ENCODE data around the gene SLC4A2.

DNA sequence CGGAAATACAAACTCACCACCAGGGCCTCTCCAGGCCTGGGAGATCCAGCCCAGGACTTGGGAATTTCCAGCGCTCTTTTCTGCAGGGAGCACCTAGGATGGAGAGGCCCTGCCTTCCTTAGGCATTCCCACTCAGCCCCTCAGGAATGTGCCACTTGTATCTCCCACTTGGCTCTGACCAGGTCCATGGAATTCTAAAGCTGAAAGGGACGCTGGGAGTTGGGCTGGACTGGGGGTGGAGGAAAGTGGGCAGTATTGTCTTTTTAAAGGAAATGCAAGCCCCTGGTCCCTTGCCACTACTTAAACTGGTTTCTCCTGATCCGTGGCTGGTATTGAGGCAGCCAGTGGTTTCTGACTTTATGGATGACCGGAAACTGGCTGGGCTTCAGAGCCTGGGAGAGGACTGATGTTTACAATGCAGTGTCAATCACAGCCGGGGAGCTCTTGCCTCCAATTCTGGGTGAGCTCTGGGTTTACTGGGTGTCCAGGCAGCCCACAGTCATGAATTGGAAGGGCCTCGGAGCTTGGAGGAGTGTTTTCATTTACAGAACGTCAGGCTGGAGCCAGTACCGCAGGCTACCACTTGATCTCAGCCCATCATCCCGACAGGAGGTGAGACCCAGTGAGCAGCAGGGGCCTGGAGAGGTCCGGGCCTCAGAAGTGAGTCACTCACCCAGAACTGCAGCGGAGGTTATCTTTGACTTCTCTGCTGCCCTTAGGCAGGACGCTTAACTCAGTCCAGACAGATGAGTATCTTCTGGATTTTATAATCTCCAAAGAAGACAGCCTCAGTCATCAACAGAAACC, 54.2 kb downstream of the SLC4A2 start:
- TF ChIP-seq, protein P1, sequence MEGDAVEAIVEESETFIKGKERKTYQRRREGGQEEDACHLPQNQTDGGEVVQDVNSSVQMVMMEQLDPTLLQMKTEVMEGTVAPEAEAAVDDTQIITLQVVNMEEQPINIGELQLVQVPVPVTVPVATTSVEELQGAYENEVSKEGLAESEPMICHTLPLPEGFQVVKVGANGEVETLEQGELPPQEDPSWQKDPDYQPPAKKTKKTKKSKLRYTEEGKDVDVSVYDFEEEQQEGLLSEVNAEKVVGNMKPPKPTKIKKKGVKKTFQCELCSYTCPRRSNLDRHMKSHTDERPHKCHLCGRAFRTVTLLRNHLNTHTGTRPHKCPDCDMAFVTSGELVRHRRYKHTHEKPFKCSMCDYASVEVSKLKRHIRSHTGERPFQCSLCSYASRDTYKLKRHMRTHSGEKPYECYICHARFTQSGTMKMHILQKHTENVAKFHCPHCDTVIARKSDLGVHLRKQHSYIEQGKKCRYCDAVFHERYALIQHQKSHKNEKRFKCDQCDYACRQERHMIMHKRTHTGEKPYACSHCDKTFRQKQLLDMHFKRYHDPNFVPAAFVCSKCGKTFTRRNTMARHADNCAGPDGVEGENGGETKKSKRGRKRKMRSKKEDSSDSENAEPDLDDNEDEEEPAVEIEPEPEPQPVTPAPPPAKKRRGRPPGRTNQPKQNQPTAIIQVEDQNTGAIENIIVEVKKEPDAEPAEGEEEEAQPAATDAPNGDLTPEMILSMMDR (tag by site-specific recombination; IDR thresholded peaks at IDR 0.05), result no peak
- TF ChIP-seq ZNF707 (tag by site-specific recombination; IDR thresholded peaks at IDR 0.05) (no peak), OVOL3 (tag by site-specific recombination; IDR thresholded peaks at IDR 0.05) (no peak), ZNF223 (tag by site-specific recombination; IDR thresholded peaks at IDR 0.05) (no peak), ZNF785 (tag by site-specific recombination; IDR thresholded peaks at IDR 0.05) (no peak), ZNF174 (tag by site-specific recombination; IDR thresholded peaks at IDR 0.05) (no peak), ZNF654 (tag by site-specific recombination; IDR thresholded peaks at IDR 0.05; ENCODE audit: low read depth) (no peak)
- TF ChIP-seq, protein P2, sequence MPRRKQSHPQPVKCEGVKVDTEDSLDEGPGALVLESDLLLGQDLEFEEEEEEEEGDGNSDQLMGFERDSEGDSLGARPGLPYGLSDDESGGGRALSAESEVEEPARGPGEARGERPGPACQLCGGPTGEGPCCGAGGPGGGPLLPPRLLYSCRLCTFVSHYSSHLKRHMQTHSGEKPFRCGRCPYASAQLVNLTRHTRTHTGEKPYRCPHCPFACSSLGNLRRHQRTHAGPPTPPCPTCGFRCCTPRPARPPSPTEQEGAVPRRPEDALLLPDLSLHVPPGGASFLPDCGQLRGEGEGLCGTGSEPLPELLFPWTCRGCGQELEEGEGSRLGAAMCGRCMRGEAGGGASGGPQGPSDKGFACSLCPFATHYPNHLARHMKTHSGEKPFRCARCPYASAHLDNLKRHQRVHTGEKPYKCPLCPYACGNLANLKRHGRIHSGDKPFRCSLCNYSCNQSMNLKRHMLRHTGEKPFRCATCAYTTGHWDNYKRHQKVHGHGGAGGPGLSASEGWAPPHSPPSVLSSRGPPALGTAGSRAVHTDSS (tag by site-specific recombination; IDR thresholded peaks at IDR 0.05), result no peak
